Common myeloid progenitor, CD34-positive (primary cell): ENCODE measurements around the gene ATP11C.
"Not testable (repeated sequence)": the region's sequence is repeated elsewhere in the genome, so short reads cannot be mapped to it uniquely, and the experiment has no call there.

ENCODE experiments used
- CTCF ChIA-PET: fragments of 350-600 bp; sonication (Branson Sonifier 250); formaldehyde crosslinking; loops from one replicate; lab custom pipeline; 2021; ENCODE audit warnings: antibody characterized with exemption; lab: Charles Lee
- POLR2A ChIA-PET: fragments of 350-600 bp; sonication (Branson Sonifier 250); formaldehyde crosslinking; loops from one replicate; lab custom pipeline; 2021; ENCODE audit warnings: antibody characterized with exemption; lab: Charles Lee
- DNase-seq, 3 donors: peaks; one replicate each; pipeline versions ENCODE4 v3.0.0 to v3.0.0-alpha.2; 2013
- H3K27ac ChIP-seq, 2 experiments: 1 replicate in 1 of 2; 2 replicates in 1 of 2; pipeline ENCODE4 v1.7.0; 2013; ENCODE audit warnings: inconsistent platforms in 2 of 2, low read length in 2 of 2, mild to moderate bottlenecking in 2 of 2, low read depth in 1 of 2, moderate library complexity in 1 of 2; ENCODE audit not compliant: severe bottlenecking in 2 of 2, insufficient read depth in 1 of 2, poor library complexity in 1 of 2
- H3K27me3 ChIP-seq, 5 experiments: replicated peaks in 2 of 5; 1 replicate in 3 of 5; 2 replicates in 2 of 5; pipeline versions ENCODE4 v1.6.1 to v1.7.0; 2013; ENCODE audit warnings: low read length in 4 of 5, mild to moderate bottlenecking in 2 of 5, moderate library complexity in 2 of 5, inconsistent platforms in 1 of 5; ENCODE audit not compliant: insufficient read depth in 5 of 5, control insufficient read depth in 4 of 5
- H3K36me3 ChIP-seq, 4 experiments: 1 replicate in 2 of 4; 2 replicates in 2 of 4; pipeline versions ENCODE4 v1.6.1 to v1.7.0; 2013; ENCODE audit warnings: low read length in 3 of 4, control low read depth in 1 of 4, mild to moderate bottlenecking in 1 of 4; ENCODE audit not compliant: control insufficient read depth in 4 of 4, insufficient read depth in 4 of 4
- H3K4me1 ChIP-seq, 4 experiments: 1 replicate in 3 of 4; 2 replicates in 1 of 4; pipeline versions ENCODE4 v1.6.1 to v1.7.1; 2013; ENCODE audit warnings: low read length in 3 of 4, mild to moderate bottlenecking in 3 of 4, control low read depth in 1 of 4, inconsistent platforms in 1 of 4, moderate library complexity in 1 of 4; ENCODE audit not compliant: control insufficient read depth in 4 of 4, insufficient read depth in 4 of 4; ENCODE audit errors: control extremely low read depth in 1 of 4
- H3K4me3 ChIP-seq, 7 experiments: 1 replicate in 4 of 7; 2 replicates in 3 of 7; pipeline versions ENCODE4 v1.5.1 to v1.7.0; 2013; ENCODE audit warnings: mild to moderate bottlenecking in 7 of 7, low read length in 6 of 7, moderate library complexity in 6 of 7, inconsistent platforms in 2 of 7, low read depth in 2 of 7, control low read depth in 1 of 7; ENCODE audit not compliant: insufficient read depth in 4 of 7, control insufficient read depth in 1 of 7; ENCODE audit errors: extremely low read depth in 1 of 7
- H3K9me3 ChIP-seq, 5 experiments: 1 replicate in 4 of 5; 2 replicates in 1 of 5; pipeline versions ENCODE4 v1.6.1 to v1.7.1; 2013; ENCODE audit warnings: low read length in 4 of 5, mild to moderate bottlenecking in 2 of 5, inconsistent platforms in 1 of 5, low read depth in 1 of 5, moderate library complexity in 1 of 5; ENCODE audit not compliant: control insufficient read depth in 4 of 5, insufficient read depth in 2 of 5; ENCODE audit errors: control extremely low read depth in 1 of 5
- WGBS: methylation state at CpG from one replicate; pipeline ENCODE4 v1.1.5; 2013; ENCODE audit not compliant: insufficient coverage; 5-methylcytosine and 5-hydroxymethylcytosine counted together

Gene ATP11C

GRCh38 chrX:139875841-139876240 is 57.0 kb downstream of the ATP11C start:
- POLR2A ChIA-PET = no interaction called here
- H3K4me1 ChIP-seq = peaks cover 0 to 8% (median 3%) of the 10 kb centered on the region in 4 experiments
- WGBS = no CpG with 5 or more reads among the region's 2 CpGs

GRCh38 chrX:139869796-139870195 is 63.1 kb downstream of the ATP11C start:
- H3K27ac ChIP-seq = no peak overlapping the region
- POLR2A ChIA-PET = no interaction called here
- DNase-seq = no peak

More at GRCh38 chrX:139875841-139876240, 57.0 kb downstream of the ATP11C start:
- CTCF ChIA-PET = no interaction called here
- Histone ChIP-seq H3K36me3 (no peaks in the 10 kb centered on the region), H3K27me3 (no peaks in the 10 kb centered on the region), H3K9me3 (no peaks in the 10 kb centered on the region), H3K27ac (no peak overlapping the region), H3K4me3 (no peak overlapping the region)
- no peak for DNase-seq

GRCh38 chrX:139864640-139865039 is 68.2 kb downstream of the ATP11C start:
- ChIA-PET CTCF (no interaction called here), POLR2A (no interaction called here)
- H3K36me3 ChIP-seq = no peaks in the 10 kb centered on the region
- H3K4me1 ChIP-seq = no peaks in the 10 kb centered on the region
- no CpG with 5 or more reads among the region's 3 CpGs for WGBS
- H3K27ac ChIP-seq = no peak overlapping the region
- H3K4me3 ChIP-seq = no peak overlapping the region
- H3K9me3 ChIP-seq = no peaks in the 10 kb centered on the region
- no peak for DNase-seq
- no peaks in the 10 kb centered on the region for H3K27me3 ChIP-seq

More at GRCh38 chrX:139869796-139870195, 63.1 kb downstream of the ATP11C start:
- no peaks in the 10 kb centered on the region for H3K4me1 ChIP-seq
- no peaks in the 10 kb centered on the region for H3K36me3 ChIP-seq
- no peaks in the 10 kb centered on the region for H3K27me3 ChIP-seq
- CTCF ChIA-PET = interaction anchor here (0.6 kb wide), 1 partner anchor 95 kb away, joined by 3 read pairs; the partner anchor contains the start of gene CXorf66
- no peak overlapping the region for H3K4me3 ChIP-seq
- H3K9me3 ChIP-seq = no peaks in the 10 kb centered on the region
- WGBS = no CpG with 5 or more reads among the region's 1 CpG

GRCh38 chrX:139862208-139862607 is 70.6 kb downstream of the ATP11C start:
- WGBS = 90% methylated on average over 3 of the region's 5 CpGs
- ChIA-PET CTCF (interaction anchor here (0.9 to 1.1 kb wide), 2 partner anchors 12 to 313 kb away, joined by 3 read pairs; no protein-coding TSS in a partner anchor), POLR2A (no interaction called here)

GRCh38 chrX:139856826-139857225 is 76.0 kb downstream of the ATP11C start:
- H3K4me3 ChIP-seq, H3K4me1 ChIP-seq, DNase-seq, CTCF ChIA-PET, H3K27ac ChIP-seq, H3K27me3 ChIP-seq, POLR2A ChIA-PET, H3K9me3 ChIP-seq, H3K36me3 ChIP-seq: not testable (repeated sequence)
- WGBS = 90% methylated on average over 2 of the region's 4 CpGs

More at GRCh38 chrX:139862208-139862607, 70.6 kb downstream of the ATP11C start:
- no peaks in the 10 kb centered on the region for H3K36me3 ChIP-seq
- no peaks in the 10 kb centered on the region for H3K4me1 ChIP-seq
- no peaks in the 10 kb centered on the region for H3K27me3 ChIP-seq
- no peak overlapping the region for H3K4me3 ChIP-seq
- DNase-seq = no peak
- no peak overlapping the region for H3K27ac ChIP-seq
- H3K9me3 ChIP-seq = no peaks in the 10 kb centered on the region

DNA sequence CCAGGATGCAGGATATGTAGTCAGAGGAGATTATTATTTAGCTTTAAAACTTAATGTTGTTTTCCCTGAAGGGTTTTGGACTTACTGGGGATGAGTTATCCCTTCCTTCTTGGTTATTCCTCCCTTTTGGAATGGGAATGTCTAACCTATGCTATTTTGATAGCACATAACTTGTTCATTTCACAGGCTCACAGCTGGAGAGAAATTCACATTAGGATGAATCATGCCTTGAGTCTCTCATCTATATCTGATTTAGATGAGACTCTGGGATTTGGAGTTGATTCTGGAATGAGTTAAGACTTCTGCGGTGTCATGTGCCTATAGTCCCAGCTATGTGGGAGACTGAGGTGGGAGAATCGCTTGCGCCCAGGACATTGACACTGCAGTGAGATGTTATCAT is 81.1 kb downstream of the ATP11C start:
- H3K4me3 ChIP-seq = no peak overlapping the region
- H3K27ac ChIP-seq = no peak overlapping the region
- H3K9me3 ChIP-seq = no peaks in the 10 kb centered on the region
- H3K36me3 ChIP-seq = no peaks in the 10 kb centered on the region
- H3K4me1 ChIP-seq = no peaks in the 10 kb centered on the region
- ChIA-PET POLR2A (no interaction called here), CTCF (no interaction called here)
- H3K27me3 ChIP-seq = no peaks in the 10 kb centered on the region
- DNase-seq = no peak
- WGBS = 80% methylated on average over 1 of the region's 3 CpGs

DNA sequence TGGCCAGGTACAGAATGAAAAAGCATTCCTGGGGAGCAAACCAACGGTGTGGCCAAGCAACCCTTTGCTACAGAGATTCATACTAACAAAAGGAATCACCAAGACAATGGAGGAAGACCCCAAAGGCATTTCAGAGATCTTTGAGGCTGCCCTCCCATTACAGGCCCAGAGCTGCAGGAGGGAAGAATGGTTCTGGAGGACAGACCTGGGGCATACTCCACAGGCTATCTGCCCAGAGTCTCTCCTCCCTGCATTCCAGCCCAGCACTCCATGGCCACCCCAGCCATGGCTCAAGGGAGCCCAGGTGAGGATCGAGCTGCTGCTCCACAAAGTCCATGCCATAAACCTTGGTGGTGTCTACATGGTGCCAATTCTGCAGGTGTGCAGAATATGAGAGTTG is 81.9 kb downstream of the ATP11C start:
- 60% methylated on average over 1 of the region's 2 CpGs for WGBS
- ChIA-PET CTCF (no interaction called here), POLR2A (no interaction called here)
- H3K27me3 ChIP-seq = no peaks in the 10 kb centered on the region
- H3K27ac ChIP-seq = no peak overlapping the region
- no peaks in the 10 kb centered on the region for H3K36me3 ChIP-seq
- no peak for DNase-seq
- H3K4me1 ChIP-seq = no peaks in the 10 kb centered on the region
- H3K4me3 ChIP-seq = no peak overlapping the region
- H3K9me3 ChIP-seq = no peaks in the 10 kb centered on the region
